LoVo (cell line): Measurements from ENCODE around the gene TNNT2.
A peak's percentile ranks its signal among the peaks of the same experiment; 100 is the strongest.

Experiments
- DNase-seq: peaks from one replicate; pipeline ENCODE4 v3.0.0-alpha.2; 2016; ENCODE audit warnings: low spot score

TNNT2 gene

DNA sequence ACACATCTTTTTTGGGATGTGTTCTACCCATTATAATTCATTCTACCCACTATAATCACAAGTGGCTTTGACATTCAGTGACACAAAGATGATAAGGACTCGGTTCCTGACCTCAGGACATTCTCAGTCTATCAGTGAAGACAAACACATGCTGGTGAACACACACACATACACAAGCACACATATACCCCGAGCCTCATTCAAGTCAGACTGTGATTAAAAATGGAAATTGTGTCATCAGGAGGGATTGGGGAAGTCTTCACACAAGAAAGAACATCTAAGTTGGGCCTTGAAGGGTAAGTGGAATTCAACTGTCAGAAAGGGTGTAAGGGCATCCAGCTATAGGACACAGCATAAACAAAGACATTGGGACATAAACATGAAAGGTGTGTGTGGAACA lies 24.2 kb upstream of the TNNT2 start:
- no peak for DNase-seq

DNA sequence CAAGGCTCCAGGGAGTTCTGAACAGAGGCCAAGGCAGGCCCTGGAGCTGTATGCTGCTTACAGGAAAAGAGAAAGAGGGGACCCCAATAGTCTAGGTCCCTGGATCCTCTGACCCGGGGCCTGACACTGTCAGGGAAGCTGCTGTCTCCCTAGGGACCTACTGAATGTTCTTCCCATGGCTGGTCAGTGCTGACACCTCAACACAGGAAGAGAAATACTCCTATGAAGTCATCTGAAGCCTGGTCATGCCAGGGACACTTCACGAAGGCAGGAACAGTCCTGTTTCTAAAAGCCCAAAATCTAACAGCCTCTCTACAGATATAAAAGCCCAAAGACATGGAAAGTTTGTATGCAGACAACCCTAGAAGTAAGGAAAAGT lies 23.4 kb upstream of the TNNT2 start:
- no peak for DNase-seq

- DNase-seq: no peak
Observed at GRCh38 chr1:201400212-201400851, 22.9 kb upstream of the TNNT2 start.

DNA sequence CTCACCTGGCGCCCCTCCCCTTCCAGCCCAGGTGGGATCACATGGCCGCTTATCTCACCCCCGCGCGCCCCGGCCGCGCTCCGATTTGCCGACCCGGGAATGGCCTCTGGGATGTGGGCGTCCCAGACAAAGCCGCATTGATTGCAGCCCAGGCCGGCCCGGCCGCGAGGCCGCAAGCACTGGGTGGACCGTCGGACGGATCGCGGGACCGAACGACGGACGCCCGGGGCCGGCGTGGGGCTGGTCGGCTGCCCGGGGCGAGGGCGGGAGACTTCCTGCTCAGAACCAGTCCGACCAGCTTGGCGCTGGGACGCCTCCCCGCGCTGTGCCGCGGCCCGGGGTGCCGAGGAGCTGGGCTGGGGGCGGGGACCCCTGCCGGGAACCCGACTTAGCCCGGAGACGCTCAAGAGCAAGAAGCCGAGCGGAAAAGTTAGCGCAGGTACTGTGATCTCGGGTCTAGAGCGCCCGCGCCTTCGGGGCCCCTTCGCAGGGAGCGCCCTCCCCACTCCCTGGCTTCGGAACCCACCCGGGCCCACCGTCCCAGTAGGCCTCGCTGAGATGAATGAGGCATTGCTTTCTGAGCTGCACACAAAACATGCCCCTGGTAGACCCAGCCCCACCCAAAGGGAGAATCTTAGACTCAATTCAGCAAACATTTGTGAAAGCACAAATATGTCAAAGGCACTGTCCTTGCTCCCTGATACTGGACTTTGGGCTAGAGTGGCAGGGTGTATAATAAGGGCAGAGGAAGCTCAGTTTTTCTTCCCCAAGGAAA lies 22.1 kb upstream of the TNNT2 start:
- peak; percentile 71 for DNase-seq

DNA sequence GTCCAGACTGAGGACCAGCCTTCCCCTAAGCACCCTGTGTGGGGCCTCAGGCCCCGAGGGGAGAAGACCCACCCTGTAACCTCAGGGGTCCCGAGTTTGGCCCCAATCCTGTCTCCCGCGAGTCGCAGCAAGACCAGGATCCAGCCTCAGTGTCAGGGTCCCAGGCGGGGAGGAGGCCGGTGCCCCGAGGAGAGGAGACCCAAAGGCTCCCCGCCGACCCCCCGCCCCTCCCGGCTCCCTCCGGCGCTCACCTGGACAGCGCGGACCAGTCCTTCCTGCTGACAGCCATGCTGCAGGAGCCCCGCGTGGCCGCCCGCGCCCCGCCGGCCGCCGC lies 21.5 kb upstream of the TNNT2 start, which contains the start of gene LAD1:
TSS of gene LAD1 (minus strand) at position 307 of the 334 bp plus-strand sequence. CDS start at position 289, 18 bp downstream.
- DNase-seq: no peak

GRCh38 chr1:201397675-201398074 lies 20.2 kb upstream of the TNNT2 start:
- peak; percentile 37 for DNase-seq

GRCh38 chr1:201396861-201397464 lies 19.5 kb upstream of the TNNT2 start:
- peak; percentile 84 for DNase-seq

DNA sequence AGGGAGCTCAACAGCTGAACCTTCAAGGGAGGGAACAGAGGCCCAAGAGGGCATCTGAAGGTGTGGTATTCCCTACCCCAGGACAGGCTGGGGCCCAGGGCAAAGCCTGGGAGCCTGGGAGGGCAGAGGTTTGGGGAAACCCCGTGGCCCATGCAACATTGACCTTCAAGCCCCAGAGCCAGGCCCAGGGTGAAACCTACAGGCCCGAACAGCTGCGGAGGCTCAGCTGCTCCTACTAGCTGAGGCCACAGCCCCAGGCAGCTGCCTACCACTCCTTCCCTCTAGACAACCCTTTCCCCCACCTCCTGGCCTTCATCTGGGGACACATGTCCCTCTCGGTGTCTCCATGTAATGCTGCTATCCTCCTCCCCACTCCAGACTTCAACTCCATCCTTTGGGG lies 18.5 kb upstream of the TNNT2 start:
- DNase-seq: no peak

DNA sequence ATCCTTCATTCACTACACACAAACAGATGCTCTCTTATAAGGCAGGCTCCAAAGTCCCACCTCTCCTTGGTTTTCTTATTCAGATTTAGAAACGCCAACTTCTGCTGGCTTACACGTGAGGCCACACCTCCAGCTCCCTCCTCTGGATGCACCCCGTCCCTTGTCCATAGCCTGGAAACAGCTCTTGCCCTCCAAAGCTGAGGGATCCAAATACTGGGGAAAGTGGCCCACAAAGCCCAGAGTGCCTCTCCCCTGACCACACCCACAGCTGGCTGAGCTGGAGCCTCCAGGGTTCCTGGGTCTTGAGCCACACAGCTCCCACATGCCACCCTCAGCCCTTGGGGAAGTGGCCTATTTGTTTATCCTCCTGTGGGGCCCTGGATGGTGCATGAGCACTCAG lies 17.1 kb upstream of the TNNT2 start:
- DNase-seq: no peak

DNA sequence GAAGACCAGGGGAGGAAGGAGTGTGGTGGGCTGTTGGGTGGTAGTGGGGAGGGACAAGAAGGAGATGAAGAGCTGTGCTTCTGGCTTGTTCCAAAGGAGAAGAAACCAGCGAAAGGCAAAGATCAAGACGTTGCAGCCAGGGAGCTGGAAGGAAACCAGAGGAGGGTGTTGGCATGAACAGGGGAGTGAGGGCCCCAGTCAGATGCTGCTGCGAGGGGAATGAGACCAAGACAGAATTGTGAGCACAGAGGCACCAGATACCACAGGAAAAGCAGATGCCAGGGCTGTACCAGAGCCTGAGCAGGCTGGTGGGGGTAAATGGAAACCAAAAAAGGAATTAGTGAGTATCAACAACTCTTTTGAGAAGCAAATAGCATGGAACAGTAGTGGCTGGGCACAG lies 15.6 kb upstream of the TNNT2 start:
- no peak for DNase-seq

GRCh38 chr1:201391651-201392511 lies 14.4 kb upstream of the TNNT2 start:
- DNase-seq: no peak

DNA sequence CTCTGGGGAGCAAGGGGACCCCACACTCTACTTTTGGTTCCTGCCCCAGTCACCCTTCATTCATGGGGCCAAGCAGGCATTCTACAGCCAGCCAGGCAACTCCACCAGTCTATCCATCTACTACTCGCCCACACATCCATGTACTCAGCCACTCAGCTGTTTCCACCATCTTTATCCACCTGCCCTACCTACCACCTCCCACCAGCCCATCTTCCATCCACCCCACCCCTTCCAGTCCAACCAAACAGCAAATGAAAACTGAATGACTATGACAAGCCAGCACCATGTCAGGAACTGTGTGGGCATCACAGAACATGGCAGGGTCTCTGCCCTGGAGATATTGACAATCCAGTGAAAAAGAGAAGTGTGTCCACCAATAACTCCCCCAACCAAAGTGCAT lies 13.7 kb upstream of the TNNT2 start:
- no peak for DNase-seq

- no peak for DNase-seq
Observed at GRCh38 chr1:201389051-201389450, 11.6 kb upstream of the TNNT2 start.

DNA sequence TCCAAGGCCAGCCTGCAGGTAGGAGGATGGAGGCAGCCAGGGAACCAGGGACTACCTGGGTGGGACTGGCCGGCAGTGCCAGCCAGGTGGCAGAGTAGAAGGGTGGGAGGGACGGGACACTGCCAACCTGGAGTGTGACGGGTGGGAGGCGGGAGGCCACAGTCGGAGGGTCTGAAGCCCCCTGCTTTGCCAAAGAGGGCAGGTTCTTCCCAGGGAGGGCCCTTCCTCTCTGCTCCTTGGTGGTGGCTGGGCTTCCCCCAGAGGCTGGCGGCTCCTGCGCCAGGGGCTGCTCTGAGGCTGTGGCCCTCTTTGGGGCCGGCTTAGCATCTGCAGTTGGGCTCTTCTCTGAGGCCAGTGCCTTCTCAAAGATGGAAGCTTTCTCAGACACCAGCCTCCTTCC lies 8.7 kb upstream of the TNNT2 start:
- no peak for DNase-seq

DNA sequence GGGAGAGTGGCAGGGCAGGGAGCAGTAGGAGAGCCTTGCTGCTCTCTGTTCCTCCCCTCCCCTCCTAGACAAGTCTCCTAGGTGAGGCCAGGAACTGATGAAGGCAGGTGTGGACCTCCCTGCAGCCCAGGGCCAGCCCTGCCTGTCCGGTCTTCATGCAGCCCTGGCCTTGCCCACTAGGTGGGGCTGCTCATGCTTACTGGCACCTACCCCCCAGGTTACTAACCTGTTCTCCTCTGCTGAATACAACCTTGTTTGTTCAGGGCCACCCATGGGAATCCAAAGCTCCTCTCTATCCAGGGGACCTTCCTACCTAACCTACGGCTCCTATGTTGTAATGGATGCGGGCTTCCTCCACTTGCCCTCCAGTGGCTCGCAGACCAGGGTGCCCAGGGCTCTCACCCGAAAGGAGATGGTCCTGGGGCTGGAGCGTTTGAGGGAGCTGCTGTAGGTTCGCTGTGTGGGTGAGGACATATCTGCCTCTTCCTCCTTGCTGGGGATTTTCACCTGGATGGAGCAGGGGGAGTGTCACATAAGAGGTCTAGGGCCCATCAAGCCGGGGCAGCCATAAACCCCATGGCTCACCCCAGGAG lies 7.9 kb upstream of the TNNT2 start:
- peak; percentile 47 for DNase-seq

DNA sequence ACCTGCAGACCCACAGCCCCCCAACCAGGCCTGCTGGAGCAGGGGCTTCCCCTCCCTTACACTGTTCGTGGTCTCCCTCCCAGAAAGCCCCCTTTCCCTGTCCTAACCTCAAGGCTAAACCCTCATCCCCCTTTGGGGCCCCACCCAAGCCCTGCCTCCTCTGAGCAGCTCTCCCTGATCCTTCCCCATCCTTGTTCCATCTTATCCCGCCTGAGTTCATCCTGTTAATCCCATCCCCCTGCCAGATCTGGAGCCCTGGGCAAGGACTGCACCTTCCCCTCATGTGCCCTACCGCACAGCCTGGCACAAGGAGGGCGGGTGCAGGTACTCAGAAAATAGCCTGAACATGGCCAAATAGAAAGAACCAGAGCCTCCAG lies 6.9 kb upstream of the TNNT2 start:
- no peak for DNase-seq

DNA sequence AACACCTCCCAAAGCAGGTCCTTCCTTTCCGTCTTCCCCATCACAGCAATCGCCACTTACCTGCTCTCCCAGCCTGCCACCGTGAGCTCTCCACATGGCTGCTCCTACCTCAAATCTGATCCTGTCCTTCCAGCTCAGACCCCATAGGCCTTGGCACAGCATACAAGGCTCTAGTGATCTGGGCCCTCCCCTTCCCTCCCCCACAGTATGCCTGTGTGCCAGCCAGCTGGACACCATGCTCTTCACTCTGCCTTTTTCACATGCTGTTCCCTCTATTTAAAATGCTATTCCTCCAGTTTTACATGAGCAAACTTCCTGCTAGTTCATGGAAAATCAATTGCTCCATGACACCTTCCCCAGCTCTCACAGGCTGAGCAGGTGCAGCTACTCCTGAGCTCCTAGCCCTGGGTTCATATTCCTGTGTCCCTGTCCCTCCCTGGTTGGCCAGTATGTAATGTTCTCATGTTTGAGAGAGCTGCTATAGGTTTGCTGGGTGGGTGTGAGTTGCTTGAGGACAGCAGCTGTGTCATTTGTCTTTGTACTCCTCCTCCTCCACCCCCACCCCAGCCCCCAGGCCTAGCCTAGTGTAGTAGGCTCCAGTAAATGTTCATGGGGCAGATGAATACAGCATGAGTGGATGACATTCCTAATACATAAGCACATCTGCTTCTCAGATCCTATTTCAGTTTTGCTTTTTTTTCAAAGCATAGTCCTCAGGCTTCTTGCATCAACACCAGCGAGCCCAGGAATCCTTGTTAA lies 6.3 kb upstream of the TNNT2 start:
- no peak for DNase-seq

- DNase-seq: no peak
Observed at GRCh38 chr1:201381130-201381529, 3.6 kb upstream of the TNNT2 start.

GRCh38 chr1:201379733-201380242 lies 2.3 kb upstream of the TNNT2 start:
- DNase-seq: no peak

DNA sequence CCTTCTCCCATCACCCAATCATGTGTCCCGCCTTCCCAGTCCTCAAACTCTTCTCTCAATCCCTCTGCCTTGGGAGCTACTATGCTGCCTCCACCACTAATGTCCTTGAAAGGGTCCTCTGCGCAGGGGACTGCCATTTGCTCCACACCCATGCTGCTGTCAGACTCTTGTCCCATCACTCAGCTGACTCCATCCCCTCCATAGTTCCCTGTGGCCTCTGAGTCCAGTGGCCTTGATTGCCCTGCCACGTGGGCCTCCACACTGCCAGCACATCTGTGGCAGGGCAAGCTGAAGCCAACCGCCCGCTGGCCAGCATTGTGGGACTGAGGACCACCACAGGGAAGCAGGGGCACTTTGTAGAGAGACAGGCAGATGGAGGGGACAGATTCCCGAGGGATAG lies 1.3 kb upstream of the TNNT2 start:
- DNase-seq: no peak
